Measurements from ENCODE around the gene KLHL1.

Gene KLHL1

DNA sequence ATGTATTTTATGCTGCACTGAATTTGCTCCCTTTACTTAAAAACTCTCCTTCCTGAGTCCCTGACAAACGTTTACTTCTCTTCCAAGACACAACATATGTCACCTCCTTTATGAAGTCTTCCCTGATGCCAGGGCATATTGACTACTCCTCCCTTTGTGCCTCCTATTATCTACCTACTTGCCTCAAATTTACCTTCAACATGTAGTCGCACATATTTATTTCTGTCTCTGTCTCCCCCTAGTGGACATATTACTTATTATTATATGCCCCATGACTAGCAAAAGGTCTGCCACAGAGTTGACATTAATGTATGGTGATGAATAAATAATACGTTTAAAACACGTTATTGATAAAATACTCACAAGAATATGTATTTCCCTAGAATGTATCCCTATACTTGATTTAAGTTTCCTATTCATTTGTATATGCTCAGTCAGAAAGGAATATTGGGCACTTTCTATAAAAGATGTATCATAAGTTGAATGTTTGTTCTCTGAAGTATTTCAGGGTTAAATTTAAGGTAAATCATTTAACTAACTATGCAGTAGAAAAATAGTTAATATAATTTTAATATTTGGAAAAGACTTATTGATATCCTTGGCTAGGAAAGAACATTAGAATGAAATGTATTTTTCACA is 250.9 kb downstream of the KLHL1 start:
- DNase-seq: no peak

- no peak for DNase-seq
Measured at GRCh38 chr13:69856331-69856730, 251.9 kb downstream of the KLHL1 start.

DNA sequence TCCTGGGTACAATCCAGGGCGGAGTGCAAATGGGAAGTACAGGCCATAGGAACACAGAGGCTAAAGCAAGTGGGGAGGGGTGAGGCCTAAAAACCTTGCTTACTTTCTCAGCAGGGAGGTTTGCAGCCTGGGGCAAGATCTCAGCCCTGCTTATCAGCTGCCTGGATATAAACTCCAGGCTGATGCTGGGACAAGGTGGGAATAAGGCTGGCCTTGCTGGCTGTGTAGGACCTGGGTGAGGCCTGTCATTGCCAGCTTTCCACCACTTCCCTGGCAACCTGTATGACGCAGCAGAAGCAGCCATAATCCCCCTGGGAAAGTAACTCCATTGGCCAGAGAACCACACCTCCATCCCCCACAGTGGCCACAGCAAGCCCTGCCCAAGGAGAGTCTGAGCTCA is 279.7 kb downstream of the KLHL1 start:
- DNase-seq: no peak

- no peak for DNase-seq
Measured at GRCh38 chr13:69820180-69820579, 288.1 kb downstream of the KLHL1 start.

DNA sequence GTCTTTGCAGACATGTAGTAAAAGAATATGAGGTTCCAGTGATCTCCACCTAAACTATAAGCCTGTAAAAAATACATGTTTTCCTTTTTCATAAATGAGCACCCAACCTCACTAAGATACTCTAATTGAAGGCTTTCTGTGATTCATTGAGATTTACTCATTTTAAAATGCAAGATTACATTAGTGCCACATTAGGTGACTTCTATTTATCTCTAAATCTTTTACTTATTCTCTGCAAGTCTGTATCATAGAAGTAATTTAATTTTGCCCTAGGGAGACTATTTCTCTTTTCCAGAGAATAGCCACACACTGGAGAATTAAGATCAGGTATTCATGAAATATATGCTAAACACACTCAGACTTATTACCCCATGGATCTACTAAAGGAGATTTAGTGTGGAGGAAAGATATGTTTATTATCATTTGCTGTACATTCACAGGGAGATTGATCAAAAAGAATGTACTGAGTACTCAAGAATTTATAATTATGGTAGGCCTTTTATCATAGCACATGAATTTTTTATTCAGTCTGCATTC is 290.9 kb downstream of the KLHL1 start:
- no peak for DNase-seq

DNA sequence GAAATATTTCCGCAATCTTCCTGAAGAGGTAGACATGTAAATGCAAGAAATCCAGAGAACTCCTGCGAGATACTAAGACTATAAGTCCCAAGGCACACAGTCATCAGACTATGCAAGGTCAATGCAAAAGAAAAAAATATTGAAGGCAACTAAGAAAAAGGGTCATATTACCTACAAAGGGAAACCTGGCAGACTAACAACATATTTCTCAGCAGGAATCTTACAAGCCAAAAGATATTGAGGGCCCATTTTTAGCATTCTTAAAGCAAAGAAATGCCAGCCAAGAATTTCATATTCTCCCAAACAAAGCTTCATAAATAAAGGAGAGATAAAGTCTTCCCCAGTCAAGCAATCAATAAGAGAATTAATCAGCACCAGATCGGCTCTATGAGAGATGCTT is 299.1 kb downstream of the KLHL1 start:
- DNase-seq: no peak

- DNase-seq: no peak
Measured at GRCh38 chr13:69796256-69796655, 312.0 kb downstream of the KLHL1 start.

DNA sequence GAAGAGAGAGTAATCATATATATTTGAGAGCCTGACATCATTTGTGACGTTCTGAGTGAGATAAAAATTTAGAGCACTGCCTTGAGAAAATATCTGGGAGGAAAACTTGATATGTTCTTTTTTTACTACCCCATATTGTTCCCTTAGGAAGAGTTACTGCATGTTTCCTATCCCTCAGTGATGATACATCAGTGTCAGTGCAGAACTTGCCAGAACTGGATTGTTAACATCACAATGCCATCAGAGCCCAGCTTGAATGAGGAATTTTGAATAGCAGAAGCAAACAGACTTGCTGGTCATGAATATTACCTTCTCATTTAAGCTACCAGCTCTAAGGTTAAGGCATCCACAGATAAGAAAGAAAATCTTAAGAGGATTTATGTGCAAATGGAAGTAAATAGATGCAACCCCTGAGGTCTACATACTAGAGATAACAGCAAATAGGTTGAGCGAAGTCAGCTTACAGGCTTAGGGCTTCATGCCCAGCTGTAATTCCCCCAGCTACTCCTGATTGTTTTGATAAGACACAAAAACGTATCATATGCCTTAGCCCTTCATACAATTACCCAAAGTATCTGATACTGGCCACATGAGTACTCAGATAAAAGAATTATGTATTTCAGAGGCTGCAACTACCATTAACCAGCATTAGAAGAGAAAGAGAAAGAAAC is 314.3 kb downstream of the KLHL1 start:
- DNase-seq: no peak

DNA sequence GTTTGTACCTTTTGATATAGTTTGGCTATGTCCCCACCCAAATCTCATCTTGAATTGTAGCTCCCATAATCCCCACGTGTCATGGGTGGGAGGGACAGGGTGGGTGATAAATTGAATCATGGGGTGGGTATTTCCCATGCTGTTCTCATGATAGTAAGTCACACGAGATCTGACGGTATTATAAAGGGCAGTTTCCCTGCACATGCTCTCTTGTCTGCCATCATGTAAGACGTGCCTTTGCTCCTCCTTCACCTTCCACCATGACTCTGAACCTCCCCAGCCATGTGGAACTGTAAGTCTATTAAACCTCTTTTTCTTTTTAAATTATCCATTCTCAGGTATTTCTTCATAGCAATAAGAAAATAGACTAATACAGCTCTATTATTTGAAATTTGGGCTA is 331.3 kb downstream of the KLHL1 start:
- no peak for DNase-seq

- DNase-seq: no peak
Measured at GRCh38 chr13:69769608-69770007, 338.6 kb downstream of the KLHL1 start.

- DNase-seq: no peak
Measured at GRCh38 chr13:69761581-69761980, 346.7 kb downstream of the KLHL1 start.

GRCh38 chr13:69755101-69755500 is 353.2 kb downstream of the KLHL1 start:
- DNase-seq: no peak

DNA sequence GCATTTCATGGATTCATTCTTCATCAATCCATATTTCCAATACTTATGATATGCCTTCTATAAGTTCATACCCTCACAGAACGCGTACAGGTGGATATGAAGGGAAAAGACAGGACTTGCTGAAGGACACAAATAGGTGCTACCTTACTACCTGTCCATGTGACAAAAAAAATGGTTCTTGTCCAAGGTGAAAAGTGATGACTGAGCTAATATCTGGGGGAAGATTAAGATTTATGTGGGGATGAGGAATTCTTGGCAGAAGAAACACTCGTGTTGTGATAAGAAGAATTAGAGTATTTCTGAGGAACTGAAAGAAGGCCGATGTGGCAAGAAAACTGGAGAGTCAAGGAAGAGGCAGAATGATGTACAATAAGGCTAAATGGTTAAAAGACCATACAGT is 357.0 kb downstream of the KLHL1 start:
- DNase-seq: no peak

DNA sequence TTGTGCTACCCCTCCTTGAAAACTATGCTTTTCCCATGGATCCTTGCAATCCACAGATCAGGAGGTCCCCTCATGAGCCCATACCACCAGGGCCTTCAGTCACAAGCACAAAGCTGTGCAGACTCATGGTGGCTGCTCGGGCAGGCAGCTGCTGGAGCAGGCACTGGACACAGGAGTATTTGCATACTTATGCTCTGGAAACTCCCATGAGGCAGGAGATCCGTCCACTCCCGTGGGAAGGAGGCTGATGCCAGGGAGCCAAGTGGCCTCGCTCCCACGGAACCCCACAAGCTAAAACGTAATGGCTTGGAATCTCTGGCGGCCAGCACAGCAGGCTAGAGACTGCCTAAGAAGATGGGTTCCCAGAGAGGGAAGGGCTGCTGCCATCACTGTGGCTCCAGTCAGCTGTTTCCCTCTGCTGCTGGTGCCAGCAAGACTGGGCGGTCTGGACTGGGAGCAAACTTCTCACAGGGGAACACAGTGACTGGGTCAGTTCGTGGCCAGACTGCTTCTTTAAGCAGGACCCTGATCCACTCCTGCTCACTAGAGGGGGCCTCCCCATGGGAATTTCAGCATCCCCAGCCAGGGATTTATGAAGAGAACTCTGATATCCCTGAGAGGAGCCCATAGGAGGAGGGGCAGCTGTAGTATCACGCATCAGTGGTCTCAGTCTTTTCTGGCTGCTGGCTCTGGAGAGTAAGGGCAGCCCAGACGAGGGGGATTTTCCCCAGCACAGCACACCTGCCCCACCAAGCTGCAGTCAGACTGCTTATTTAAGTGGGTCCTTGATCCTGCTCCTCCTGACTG is 370.9 kb downstream of the KLHL1 start:
- no peak for DNase-seq

DNA sequence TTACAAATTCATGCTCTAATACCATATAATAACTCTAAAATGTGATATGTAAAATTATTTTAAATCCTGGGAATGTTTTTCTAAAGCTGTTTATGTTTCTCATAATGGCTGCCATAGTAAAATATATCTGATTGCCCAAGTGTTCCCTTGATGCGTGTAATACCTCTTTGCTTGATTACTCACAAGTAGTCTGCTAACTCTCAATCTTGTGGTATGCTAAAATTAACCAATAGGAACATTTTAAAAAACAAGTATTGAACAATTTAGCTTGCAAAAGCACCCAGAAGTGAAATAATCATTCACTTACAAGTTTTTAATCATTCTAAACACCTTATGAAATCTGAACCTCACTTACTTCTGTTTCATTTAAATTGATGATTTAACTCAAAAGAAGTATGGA is 386.6 kb downstream of the KLHL1 start:
- DNase-seq: no peak

DNA sequence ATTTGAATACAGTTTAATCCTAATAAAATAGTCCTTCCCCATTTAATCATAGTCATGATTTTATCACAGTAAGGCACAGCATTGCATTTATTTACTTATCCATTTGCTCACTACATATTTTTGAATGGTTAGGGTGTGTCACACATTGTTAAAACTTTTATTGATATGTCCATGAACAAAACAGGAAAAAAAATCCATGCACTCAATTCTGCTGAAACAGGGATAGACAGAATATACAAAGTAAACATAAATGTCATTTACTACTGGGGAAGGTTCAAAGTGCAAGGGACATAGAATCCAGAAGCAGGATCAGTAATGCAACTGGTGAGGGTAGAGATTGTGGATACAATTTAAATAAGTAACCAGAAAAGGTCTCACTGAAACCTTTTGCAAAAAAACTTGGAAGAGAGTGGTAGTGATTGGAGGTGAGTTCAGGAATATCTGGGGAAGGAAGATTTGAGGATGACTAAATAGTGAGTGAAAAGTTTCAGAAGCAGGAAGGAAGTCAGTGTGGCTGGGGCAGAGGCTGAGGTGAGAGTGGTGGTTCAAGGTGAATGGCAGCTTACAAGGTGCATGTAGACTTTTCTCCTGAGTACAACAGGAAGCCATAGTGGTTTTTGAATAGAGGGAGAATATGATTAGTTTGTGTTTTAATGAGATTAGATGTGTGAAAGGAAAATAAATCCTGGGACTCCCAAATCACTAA is 387.8 kb downstream of the KLHL1 start:
- DNase-seq: no peak

GRCh38 chr13:69706807-69707206 is 401.4 kb downstream of the KLHL1 start:
- no peak for DNase-seq

DNA sequence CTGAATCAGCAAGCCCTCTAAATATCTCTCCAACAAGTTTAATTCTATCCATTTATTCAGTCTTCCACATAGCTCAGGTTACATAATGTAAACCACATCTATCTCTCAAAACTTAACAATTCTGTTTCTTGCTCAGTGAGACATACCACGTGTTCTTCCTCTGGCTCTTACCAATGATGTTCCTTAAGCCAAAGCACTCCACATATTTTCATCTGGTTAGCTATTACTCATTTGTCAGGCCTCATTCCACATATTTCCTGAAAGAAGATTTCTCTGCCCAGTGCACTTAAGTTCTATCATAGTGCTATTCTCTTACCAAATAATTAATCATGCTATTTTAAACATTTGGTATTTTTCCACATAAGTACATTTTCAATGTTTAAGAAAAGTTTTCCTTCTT is 403.9 kb downstream of the KLHL1 start:
- no peak for DNase-seq

DNA sequence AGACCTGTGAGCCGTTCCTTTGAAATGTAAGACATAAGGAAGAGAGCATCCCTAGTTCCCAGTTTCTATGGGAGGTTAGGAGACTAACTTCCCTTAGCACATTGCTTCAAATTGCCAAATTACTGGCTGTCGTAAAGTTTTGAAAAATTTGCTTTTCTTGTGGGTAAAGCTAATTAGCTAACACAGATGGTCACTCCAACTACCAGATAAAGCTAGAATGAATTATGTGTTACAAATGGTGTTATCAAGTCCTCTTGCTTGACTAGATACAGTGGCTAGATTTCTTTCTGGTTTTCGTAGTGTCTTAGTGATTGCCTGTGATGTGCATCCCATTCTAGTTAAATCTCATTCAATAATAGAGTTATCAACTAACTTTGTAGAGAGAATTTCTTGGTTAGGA is 417.3 kb downstream of the KLHL1 start:
- DNase-seq: no peak

DNA sequence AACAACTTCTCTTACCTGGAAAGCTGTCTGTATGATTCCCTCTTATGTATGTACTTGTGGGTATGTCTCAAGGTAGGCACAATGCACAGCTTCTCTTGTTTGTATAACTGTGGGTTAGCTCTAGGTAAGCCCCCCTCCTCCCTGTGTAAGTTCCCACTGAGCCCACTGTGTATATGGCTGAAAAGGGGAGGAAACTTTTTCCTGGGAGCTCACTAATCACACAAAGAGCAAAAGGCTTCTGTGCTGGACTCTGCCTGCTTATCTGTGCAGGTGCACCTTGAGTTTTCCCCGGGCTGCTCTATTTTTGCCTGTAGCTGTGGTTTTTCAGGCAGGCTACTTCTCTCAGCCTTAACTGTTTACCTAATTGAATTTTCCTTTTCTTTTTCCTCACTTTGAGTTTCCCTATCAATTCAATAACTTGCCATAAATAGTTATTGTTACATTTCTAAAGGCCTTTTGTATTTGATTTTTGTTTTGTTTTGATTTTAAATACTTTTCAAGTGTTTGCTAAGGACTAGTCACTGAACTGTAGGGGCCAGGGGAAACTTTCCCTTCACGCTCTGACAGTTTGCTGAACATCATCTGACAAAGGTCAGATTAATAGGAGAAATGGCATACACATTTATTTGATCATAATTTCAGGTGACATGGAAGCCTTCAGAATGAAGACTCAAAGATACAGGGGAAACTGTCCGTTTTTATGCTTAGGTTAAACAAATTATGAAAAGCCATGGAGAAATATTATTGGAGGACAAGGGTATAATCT is 424.1 kb downstream of the KLHL1 start:
- no peak for DNase-seq

DNA sequence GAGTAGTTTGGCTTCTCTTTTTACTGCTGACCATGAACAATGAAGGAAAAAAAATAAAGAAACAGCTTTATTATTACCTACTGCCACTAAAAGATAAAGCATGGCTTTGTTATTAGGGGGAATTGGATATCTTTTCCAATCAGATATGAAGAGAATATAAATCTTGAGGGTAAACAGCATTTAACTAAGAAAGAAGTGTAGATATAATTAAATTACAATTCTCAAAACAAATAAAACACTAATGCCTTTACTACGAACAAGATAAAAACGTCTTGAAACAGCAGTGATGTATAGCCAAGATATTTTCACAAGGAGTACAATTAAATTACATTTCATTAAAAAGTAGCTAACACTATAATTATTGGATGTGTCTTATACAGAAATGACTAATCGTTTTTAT is 426.5 kb downstream of the KLHL1 start:
- no peak for DNase-seq

- no peak for DNase-seq
Measured at GRCh38 chr13:69677343-69677742, 430.9 kb downstream of the KLHL1 start.

- no peak for DNase-seq
Measured at GRCh38 chr13:69676286-69676685, 432.0 kb downstream of the KLHL1 start.
